Measurements from ENCODE around the gene GPR137. TPM values are rescaled to one million over a fixed set of nuclear protein-coding genes. Genes with fewer than 3 reads are reported as not detected.

Gene GPR137
- total RNA-seq, 3 donors from 2014 or later (not counting 1 experiment from before 2014, with no cell fraction given) = 29.1 to 61.3 (median 34.4) TPM

DNA sequence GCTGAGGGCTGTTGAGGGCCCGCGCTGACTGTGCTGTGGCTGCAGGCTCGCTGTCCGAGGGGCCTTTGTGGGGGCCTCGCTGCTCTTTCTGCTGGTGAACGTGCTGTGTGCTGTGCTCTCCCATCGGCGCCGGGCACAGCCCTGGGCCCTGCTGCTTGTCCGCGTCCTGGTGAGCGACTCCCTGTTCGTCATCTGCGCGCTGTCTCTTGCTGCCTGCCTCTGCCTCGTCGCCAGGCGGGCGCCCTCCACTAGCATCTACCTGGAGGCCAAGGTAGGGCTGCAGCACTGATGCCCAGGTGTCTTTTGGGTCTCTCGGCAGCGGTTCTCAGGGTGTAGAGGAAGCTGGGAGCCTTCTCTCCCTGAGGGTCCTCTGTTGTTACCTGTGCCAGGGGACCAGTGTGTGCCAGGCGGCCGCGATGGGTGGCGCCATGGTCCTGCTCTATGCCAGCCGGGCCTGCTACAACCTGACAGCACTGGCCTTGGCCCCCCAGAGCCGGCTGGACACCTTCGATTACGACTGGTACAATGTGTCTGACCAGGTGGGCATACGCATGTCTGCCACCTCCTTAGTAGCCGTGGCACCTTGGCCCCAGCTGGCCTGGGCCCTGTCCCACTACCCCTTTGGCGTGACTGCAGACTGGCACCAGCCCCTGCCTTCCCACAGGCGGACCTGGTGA, 2.2 kb downstream of the GPR137 start:
- no peak overlapping the region for H3K27ac Mint-ChIP-seq

DNA sequence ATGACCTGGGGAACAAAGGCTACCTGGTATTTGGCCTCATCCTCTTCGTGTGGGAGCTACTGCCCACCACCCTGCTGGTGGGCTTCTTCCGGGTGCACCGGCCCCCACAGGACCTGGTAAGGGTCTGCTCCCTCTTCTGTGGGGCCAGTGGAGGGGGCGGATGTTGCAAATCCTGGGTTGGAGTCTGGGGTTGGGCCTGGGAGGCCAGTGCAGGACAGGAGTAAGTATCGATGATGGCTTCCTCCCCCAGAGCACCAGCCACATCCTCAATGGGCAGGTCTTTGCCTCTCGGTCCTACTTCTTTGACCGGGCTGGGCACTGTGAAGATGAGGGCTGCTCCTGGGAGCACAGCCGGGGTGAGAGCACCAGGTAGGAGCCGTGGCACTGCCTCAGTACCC, 2.7 kb downstream of the GPR137 start:
- Mint-ChIP-seq H3K4me1 (peaks cover 13 to 29% of the 10 kb centered on the region in 2 donors), H3K4me3 (no peak overlapping the region), H3K36me3 (no peaks in the 10 kb centered on the region), H3K27ac (no peak overlapping the region), H3K9me3 (no peaks in the 10 kb centered on the region), H3K27me3 (ENCODE audit: low read depth in 2 of 2) (peaks cover 7 to 18% of the 10 kb centered on the region in 2 donors)
- Histone ChIP-seq H3K9me3 (ENCODE audit: control insufficient read depth, insufficient read depth, low read length) (no peaks in the 10 kb centered on the region), H3K4me1 (ENCODE audit: control insufficient read depth, insufficient read depth, low read length) (peaks cover 32% of the 10 kb centered on the region), H3K4me3 (ENCODE audit: low read length) (no peak overlapping the region), H3K27me3 (ENCODE audit: control insufficient read depth, insufficient read depth, low read length) (peaks cover 20% of the 10 kb centered on the region), H3K27ac (ENCODE audit: low read length) (no peak overlapping the region), H3K36me3 (ENCODE audit: control insufficient read depth, insufficient read depth, low read length) (no peaks in the 10 kb centered on the region)
- 87% methylated on average over 9 of the region's 9 CpGs for whole genome bisulfite sequencing (ENCODE audit: insufficient coverage)
- ATAC-seq (no peak), DNase-seq (no peak)
- intact Hi-C loops (cut with micrococcal nuclease) = no loop called here
- TF ChIP-seq, protein P1, sequence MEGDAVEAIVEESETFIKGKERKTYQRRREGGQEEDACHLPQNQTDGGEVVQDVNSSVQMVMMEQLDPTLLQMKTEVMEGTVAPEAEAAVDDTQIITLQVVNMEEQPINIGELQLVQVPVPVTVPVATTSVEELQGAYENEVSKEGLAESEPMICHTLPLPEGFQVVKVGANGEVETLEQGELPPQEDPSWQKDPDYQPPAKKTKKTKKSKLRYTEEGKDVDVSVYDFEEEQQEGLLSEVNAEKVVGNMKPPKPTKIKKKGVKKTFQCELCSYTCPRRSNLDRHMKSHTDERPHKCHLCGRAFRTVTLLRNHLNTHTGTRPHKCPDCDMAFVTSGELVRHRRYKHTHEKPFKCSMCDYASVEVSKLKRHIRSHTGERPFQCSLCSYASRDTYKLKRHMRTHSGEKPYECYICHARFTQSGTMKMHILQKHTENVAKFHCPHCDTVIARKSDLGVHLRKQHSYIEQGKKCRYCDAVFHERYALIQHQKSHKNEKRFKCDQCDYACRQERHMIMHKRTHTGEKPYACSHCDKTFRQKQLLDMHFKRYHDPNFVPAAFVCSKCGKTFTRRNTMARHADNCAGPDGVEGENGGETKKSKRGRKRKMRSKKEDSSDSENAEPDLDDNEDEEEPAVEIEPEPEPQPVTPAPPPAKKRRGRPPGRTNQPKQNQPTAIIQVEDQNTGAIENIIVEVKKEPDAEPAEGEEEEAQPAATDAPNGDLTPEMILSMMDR (IDR thresholded peaks at IDR 0.05) = no peak

More for the DNA sequence above, 2.2 kb downstream of the GPR137 start:
- TF ChIP-seq, protein P1 (IDR thresholded peaks at IDR 0.05) = no peak
- WGBS (ENCODE audit: insufficient coverage) = 97% methylated on average over 33 of the region's 33 CpGs
- Histone ChIP-seq H3K36me3 (ENCODE audit: control insufficient read depth, insufficient read depth, low read length) (no peaks in the 10 kb centered on the region), H3K27me3 (ENCODE audit: control insufficient read depth, insufficient read depth, low read length) (peaks cover 17% of the 10 kb centered on the region), H3K27ac (ENCODE audit: low read length) (no peak overlapping the region), H3K9me3 (ENCODE audit: control insufficient read depth, insufficient read depth, low read length) (no peaks in the 10 kb centered on the region), H3K4me1 (ENCODE audit: control insufficient read depth, insufficient read depth, low read length) (peaks cover 33% of the 10 kb centered on the region), H3K4me3 (ENCODE audit: low read length) (no peak overlapping the region)
- intact Hi-C loops (cut with micrococcal nuclease) = no loop called here
- ATAC-seq = no peak
- DNase-seq = no peak
- peaks cover 7 to 13% of the 10 kb centered on the region in 2 donors for H3K27me3 Mint-ChIP-seq (ENCODE audit: low read depth in 2 of 2)
- H3K36me3 Mint-ChIP-seq = no peaks in the 10 kb centered on the region
- H3K9me3 Mint-ChIP-seq = no peaks in the 10 kb centered on the region
- peaks cover 13 to 29% of the 10 kb centered on the region in 2 donors for H3K4me1 Mint-ChIP-seq
- no peak overlapping the region for H3K4me3 Mint-ChIP-seq

DNA sequence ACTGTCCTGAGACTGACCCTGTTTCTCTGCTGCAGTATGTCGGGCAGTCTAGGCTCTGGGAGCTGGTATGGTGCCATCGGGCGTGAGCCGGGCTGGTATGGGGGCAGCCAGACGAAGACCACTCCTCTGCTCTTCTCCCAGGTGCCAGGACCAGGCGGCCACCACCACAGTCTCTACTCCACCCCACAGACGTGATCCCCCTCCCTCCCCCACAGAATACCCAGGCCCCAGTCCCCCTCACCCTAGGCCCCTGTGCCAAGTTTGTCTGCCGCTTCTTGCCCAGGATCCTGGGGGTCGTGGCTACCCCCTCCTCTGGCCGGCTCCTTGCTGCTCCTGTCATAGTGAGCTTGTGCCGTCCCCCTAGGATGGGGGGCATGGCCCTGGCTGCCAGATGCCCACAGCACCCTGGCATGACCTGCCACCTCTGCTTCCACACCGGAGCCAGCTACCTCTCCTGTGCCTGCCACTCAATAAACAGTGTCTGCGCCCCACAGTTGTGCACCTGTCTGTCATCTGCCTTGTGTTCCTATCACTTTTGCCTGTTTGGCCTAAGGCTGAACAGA, 3.4 kb downstream of the GPR137 start:
- Histone ChIP-seq H3K9me3 (ENCODE audit: control insufficient read depth, insufficient read depth, low read length) (no peaks in the 10 kb centered on the region), H3K36me3 (ENCODE audit: control insufficient read depth, insufficient read depth, low read length) (no peaks in the 10 kb centered on the region), H3K27ac (ENCODE audit: low read length) (no peak overlapping the region), H3K4me1 (ENCODE audit: control insufficient read depth, insufficient read depth, low read length) (peaks cover 25% of the 10 kb centered on the region), H3K4me3 (ENCODE audit: low read length) (no peak overlapping the region), H3K27me3 (ENCODE audit: control insufficient read depth, insufficient read depth, low read length) (peaks cover 20% of the 10 kb centered on the region)
- ATAC-seq = no peak
- no peaks in the 10 kb centered on the region for H3K9me3 Mint-ChIP-seq
- peaks cover 7 to 19% of the 10 kb centered on the region in 2 donors for H3K27me3 Mint-ChIP-seq (ENCODE audit: low read depth in 2 of 2)
- intact Hi-C loops (cut with micrococcal nuclease) = no loop called here
- peaks cover 13 to 26% of the 10 kb centered on the region in 2 donors for H3K4me1 Mint-ChIP-seq
- peak overlapping the region; percentile 6 for H3K4me3 Mint-ChIP-seq
- H3K36me3 Mint-ChIP-seq = no peaks in the 10 kb centered on the region
- TF ChIP-seq, protein P1 (IDR thresholded peaks at IDR 0.05) = no peak
- H3K27ac Mint-ChIP-seq = no peak overlapping the region
- WGBS (ENCODE audit: insufficient coverage) = 93% methylated on average over 13 of the region's 13 CpGs
- DNase-seq = no peak

Data from natural killer cell (primary cell).